GM21515 (cell line): Measurements from ENCODE around the gene PRPH.
"Not testable (repeated sequence)": the region's sequence is repeated elsewhere in the genome, so short reads cannot be mapped to it uniquely, and the experiment has no call there.

ENCODE experiments used
- ATAC-seq: cut with Tn5 transposase; IDR thresholded peaks from one replicate; pipeline ENCODE4 v1.9.1; 2021; ENCODE audit not compliant: unreplicated experiment

The PRPH gene

DNA sequence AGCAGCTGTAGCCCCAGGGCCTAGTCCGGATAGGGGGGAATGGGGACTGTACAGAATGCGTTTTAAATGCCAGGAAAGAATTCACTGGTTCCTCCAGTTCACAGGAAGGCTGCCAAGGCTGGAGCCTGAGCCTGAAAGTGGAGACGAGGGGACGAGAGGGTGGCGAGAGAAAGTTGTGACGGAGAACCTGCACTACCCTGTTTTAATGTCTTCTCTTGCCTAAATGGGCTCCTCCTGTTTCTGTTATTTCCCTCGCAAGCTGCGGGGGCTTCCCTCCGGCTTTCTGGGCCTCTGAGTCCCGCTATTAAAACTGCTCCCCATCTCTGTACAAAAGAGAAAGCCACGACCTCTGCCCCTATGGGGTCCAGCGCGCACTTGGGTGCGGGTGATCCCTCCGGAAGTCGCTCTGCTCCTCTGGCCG, 37.5 kb downstream of the PRPH start:
- no peak for ATAC-seq

DNA sequence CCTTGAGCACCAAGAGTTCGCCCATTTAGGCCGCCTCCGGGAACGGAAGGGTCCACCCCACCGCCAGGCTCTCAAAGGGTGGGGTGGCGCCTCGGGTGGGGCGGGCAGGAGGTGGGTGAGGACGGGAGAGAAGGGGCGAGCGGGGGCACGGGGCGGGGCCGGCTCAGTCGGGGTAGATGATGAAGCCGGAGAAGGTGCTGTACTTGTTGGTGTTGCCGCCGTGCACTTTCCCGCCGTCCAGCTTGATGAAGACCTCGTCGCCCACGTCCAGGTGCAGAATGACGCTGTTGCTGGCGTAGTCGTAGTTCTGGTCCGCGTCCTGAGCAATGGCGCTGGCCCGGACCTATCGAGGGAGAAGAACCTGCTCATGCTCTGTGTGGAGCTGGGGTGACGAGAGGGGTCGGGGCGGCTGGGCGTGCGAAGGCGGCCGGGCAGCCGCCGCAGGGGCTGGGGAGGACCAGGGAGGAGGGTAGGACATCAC, 38.0 kb downstream of the PRPH start:
- no peak for ATAC-seq

DNA sequence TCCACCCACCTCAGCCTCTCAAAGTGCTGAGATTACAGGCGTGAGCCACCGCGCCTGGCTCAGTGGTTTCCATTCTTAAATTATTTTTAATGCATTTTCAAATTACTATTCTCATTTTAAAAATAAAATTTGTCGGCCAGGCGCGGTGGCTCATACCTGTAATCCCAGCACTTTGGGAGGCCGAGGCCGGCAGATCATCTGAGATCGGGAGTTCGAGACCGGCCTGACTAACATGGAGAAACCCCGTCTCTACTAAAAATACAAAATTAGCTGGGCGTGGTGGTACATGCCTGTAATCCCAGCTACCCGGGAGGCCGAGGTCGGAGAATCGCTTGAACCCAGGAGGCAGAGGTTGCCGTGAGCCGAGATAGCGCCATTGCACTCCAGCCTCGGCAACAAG, 38.8 kb downstream of the PRPH start:
- ATAC-seq = not testable (repeated sequence)

DNA sequence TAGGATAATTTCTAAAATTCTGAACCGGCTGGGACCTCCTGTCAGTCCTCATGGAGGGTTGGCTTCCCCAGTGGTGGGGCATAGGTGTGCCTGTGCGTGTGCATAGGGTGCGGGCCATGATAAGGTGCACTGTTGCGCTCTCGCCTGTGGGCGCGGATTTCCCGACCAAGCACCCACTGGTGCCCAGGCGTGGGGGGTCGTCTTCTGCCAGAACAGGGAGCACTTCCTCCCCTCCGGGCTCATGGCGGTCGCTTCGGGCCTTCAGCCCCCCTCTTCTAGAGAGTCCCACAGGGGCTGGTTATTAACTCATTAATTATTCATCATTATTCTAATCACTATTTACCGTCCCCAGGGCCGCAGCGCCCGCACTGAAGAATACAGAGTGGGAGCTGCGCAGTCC, 39.3 kb downstream of the PRPH start:
- ATAC-seq = no peak

DNA sequence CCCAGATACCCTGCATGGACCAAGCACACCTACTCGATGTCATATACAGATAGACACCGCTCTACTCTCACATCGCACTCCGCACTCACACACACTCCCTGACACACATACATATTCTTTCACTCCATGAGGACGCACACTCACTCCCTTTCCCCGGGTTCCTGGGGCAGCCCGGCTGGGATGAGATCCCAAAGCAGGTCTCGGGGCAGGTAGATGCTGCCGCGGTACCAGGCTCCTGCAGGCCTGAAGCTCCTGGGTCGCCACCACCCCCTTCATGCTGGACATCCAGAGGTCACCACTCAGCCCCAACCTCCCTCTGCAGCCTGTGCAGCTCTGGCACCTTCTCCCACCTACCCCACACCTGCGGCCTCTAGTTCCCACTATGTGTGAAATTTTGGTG, 39.7 kb downstream of the PRPH start:
- no peak for ATAC-seq

DNA sequence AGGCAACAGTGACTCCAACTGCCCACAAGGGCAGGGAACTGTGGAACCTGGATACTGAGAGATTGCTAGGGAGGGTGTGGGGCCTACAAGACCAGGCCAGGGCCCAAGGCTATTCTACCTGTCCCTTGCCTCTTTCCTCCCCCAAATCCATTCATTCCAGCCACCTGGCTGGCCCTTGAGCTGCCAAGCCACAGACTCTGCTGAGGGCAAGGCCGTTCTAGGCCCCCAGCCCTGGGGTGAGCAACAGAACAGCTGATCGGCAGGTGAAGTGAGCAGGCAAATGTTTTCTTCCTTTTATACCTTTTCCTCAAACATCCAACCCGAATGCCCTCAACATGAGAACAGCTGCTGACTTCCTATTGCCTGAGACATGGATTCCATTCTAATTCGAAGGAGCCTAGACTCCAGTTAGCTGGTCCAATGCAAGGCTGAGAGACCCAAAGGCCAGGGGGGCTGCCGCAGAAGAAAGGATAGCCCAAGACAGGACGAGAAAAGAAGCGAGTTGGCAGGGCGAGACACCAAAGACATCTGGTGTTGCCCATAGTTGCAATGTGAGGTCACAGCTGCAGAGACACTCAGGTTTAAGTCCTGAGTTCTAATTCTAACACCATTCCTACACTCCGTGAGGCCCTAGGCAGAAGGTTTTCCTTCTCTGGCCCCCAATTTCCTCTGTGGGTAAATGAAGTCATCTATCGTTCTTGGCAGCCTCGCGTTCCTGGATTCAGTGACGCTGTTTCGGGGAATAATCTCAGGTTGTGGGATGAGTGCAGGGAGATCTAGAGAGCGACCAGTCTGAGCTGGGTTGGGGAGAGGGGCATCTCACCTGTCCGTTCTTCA, 40.4 kb downstream of the PRPH start:
- no peak for ATAC-seq

DNA sequence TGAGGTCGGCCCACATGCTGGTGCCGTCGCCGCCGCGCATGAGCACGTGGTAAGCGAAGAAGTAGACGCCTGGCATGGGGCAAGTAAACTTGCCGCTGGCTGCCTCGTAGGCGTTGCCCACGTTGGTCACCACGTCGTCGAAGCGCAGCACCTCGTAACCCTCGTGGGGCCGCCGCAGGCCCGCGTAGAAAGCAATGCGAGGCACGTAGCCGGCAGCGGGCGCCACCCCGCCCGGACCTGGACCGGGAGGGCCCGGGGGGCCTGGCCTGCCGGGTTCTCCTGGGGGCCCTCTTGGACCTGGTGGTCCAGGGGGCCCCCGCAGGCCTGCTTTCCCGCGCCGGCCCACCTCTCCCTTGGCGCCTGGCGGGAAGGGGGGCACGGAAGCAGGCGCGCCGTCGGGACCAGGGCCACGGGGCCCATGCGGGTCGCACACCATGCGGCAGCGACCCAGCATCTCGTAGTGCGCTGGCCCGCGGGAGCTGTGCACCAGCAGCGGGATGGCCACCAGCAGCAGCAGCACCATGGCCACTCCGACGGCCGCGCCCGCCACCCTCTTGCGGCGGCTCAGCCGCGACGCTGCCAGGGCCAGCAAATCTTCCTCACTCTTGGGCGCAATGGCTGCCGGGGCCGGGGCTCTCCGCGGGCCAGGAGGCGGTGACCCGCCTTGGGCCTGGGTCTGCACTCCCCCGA, 41.2 kb downstream of the PRPH start:
- ATAC-seq = no peak

DNA sequence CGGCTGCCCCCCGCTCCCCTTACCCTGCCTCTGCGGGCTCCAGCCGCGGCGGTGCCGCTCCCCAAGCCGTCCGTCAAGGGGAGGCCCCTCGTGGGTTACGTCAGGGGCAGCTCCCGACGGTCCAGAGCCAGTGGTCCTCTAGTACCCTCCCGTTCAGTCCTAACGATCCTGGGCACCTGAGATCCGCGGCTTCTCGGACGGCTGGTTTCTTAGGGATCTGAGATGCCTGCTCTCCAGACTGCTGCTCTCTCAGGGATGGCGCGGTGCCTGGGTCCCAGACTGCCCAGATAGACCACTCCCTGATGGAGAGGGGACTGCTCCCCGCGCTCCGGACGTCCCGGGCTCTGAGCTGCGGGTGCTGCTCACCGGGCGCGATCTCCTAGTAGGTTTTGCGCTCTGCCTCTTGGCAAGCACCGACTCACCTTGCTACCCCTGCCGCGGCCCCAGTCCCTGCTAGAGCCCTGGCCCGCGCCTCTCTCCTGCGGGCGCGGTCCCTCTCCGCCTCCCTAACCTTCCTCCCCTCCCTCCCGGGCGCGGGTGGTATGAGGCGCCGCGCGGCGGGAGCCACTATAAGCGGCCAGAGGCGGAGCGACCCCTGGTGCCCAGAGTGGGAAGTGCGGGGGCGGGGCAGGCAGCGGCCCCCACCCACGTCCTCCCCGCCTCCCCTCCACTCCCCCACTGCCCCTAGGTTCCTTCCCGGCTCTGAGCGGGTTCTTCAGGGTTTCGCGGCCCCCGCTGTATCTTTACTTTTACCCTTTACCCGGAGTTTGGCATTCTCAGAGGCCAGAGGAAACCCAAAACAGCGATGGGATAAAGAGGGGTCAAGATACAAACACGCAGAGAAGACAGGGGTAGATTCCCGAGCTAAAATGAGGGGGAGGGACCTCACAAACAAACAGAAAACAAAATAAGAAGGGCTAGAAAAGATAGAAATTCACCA, 42.0 kb downstream of the PRPH start, which contains the start of gene C1QL4:
Gene C1QL4, minus strand, starts transcription at position 544 of the 940 bp plus-strand sequence. CDS start 711 bp downstream, outside the sequence.
- ATAC-seq = peak; percentile 61

DNA sequence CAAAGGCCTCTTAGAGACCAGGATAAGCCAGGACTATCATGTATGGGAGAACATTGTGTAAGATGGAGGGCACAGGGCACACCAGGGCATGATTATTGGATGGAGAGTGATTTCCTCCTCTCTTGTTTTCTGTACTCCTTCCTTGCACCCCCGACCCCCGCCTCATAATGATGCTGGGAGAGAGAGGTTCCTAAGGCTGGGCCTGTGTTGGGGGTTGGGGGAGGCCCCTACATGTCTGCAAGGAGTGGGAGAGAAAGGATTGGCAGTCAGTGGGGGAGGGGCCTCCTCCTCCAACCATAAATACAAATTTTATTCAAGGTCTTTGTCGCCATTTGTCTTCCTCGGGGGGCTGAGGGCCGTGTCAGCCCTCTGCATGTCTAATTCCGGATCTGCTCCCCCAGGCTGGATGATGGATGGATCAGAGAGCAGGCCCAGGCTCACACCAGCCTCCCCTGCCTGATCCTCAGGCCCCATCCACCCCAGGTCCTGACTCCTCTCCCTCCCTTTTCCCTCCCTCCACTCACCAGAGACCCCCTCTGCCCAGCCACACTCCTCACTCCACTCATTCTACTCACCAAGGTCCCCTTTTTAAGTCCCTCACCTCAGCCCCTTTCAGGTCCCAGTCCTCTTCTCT, 44.0 kb downstream of the PRPH start:
- ATAC-seq = no peak

DNA sequence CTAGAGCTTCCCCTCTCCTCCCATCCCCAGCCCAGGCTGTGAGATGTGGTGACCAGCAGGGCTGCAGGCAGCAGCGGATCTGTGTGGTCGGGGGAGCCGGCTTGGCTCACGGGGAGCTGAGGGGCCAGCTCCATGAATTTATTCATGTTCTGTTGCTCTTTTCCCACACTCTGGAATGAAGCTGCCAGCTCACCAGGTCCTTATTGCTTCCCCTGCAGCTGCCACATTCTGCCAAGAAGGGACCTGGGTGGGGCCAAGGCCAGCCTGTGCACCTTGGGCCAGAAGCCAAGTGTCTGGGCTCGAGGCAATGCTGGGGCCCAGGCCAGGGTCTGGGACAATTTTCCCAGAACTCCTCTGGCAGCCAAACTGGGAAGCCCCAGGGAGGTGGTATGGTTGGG, 44.5 kb downstream of the PRPH start:
- ATAC-seq = no peak

DNA sequence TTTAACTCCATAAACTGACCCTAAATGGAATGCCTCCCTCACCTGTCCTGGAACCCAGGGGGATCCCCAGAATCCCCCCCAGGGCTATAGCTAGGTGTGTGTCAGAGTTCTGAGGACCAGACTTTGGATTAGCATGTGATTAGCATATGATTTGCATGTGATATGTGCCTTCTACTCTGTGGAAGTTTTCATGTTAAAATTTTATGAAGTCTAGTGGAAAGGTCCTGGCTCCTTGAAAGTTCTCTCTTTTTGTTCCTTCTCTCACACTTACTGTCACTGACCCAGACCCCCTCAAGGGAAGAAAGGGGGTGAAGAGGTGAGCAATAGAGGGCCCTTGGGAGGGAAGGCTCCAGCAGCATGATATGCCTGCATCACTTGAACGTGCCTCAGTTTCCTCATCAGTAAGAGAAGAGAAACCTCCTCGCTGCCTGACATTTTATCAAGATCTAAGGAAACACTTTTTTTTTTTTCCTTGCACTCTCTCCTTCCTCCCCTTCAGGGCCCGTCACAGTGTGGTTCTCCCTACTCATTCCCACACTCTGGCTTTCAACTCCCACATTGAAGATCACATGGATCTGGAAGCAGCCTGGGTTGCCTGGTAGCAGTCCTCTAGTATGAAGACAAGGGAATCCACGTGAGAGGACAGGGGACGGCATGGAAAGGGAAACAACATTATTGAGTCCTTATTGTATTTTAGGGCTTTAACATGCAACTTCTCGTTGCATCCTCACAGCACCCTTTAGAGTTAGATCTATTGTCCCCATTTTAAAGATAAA, 45.3 kb downstream of the PRPH start:
- no peak for ATAC-seq

DNA sequence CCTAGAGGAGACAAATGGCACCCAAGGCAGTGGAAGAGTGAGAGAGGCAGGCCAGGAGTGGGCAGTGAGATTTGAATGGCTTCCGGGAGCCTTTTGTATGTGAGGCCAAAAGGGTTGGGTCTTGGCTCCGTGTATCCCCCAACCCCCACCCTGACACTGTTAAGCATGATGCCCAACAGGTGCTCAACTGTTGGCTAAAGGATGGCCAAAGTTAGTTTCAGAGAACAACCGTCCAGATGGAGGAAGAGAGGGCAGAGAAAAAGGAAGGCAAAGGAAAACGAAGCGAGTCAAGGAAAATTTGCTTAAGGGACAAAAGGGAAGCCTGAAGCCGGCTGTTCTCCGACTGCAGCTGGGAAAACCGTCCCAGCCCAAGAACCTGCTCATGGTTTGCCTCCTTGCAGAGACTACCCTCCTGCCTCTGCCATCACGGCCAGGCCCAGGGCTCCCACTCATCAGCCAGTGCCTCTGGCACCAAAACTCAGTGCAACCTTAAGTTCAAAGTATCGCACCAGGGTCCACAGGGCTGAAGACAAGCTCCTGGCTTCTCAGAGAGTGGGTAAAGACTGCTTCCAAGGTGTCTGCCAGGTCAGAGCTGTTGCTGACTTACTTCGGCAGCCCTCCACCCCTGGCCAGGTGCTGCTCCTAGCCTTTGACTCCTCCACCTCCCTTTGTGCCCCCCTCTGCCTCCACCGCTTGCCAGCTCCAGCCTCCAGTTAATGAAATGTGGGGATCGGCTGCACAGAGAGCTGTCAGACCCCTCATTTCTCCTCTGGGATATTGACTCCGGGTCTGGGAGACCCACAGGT, 46.2 kb downstream of the PRPH start:
- ATAC-seq = no peak

DNA sequence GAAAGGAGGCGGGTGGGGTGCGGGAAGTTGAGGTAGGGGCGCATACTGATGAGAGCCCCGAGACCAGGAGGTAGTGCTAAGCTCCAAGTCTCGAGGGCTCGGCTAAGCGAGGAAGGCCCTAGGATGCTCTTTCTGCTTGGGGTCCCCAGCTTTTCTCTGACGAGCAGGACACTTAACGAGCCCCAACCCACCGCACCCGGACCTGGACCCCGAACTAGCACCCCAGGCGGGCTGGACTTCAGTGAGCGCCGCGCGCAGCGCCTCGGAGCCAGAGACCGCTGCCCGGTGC, 46.8 kb downstream of the PRPH start:
- ATAC-seq = no peak

DNA sequence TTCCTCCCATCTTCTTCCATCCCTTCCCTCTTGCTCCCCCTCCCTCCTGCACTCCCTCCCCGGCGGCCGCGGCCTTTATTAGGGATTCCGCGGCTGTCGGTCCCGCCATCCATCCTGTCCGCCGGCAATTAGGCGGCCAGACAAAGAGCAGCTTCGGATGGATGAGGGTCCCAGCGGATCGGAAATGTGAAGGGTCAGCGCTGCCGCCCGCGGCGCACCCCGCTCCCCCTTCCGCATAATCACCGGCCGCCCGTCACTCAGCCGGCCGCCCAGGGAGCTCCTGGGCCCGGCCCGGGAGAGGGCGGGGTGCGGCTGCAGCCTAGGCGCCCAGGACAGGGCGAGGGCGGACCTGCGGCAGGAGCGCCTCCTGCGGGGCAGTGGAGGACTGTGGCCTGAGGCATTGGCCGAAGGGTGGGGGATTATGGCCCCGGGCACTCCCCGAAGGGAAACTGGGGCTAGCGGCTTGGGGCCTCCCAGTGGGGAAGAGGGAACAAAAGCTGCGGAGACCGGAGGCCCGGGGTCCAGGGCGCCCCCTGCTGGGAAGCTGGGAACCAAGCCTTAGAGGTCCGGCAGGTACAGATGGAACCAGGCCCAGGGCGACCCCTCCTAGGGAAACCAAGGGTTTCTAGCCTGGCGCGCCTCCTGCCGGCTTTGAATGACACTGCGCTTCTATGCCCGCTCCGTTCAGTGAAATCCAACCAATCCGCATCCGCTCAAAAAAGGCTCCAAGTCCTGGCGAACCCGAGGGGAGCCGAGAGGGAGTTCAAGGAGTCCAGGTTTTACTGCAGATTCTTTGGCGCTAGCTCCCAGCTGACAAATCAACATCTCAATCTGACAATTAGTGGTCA, 47.3 kb downstream of the PRPH start:
- ATAC-seq = peak; percentile 63

DNA sequence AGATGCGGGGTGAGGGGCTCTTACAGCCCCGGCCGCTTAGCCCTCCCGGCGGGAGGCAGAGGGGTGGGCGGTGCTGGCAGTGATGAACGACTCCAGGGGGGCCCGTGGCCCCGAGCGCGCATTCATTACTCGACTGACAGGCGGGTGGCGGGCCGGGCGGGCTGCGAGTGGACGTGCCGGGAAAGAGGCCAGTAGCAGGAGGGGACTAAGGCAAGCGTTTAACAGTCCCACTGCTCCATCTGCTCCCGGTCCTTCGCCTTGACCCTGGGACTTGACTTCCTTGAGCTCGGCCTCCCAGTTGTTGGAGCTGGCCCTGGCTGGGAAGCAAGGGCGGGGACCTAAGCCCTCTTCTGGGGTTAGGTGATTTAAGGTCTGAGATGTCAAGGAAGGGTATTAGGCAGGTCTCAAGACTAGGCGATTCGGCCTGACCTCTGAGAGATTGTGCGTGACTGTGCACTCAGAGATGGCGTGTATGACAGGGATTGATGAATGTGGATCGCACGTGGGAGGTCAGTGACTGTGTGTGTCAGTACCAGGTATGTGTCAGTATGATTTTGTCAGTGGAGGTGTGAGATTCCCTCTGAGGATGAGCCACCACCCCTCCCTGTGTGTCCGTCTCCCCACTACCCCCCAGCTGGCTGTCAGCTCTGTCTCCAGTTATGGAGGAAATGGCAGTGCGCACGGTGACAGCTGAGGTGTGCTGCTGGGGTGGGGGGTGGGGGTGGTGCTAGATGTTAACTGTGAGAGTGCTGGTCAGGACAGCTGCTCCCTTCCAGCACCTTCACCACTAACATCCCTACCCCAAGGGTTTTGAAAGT, 48.2 kb downstream of the PRPH start:
- no peak for ATAC-seq

DNA sequence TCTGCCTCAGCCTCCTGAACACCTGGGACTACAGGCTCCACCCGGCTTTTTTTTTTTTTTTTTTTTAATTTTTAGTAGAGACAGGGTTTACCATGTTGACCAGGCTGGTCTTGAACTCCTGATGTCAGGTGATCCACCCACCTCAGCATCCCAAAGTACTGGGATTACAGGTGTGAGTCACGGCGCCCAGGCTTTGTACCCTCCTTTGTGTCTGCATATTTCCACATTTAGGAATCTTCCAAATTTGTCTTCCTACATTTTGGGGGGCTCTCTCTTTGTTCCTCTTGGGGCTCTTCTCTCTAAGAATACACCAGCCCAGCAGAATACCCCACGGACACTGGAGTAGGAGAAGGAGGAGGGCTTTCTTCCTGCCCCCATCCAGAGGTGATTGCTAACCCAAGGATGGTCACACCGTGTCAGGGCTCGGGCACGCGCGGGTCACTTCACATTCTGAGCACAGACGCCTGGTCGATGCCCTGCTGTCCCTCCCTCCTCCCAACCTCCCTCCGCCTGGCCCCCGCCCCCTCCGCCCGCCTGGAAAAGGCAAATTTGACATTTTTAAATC, 49.6 kb downstream of the PRPH start:
- no peak for ATAC-seq
